NCI-H2227 (cell line): ENCODE results near the gene RUBCN.

Source experiments
- DNase-seq: peaks from one replicate; lab custom pipeline; 2025; ENCODE audit not compliant: unreplicated experiment; lab: John Stamatoyannopoulos, UW

RUBCN gene

GRCh38 chr3:197736491-197737318 lies at the start of gene RUBCN:
Gene RUBCN, minus strand, starts transcription at chr3:197736904. Its CDS starts 185 bp downstream, at chr3:197736719.
- DNase-seq, result peak; percentile 98

- DNase-seq, result no peak
Measured at GRCh38 chr3:197784019-197784585, 47.4 kb upstream of the RUBCN start.

GRCh38 chr3:197782230-197782629 lies 45.5 kb upstream of the RUBCN start:
- DNase-seq, result no peak

GRCh38 chr3:197775317-197775716 lies 38.6 kb upstream of the RUBCN start:
- DNase-seq, result no peak

- no peak for DNase-seq
Measured at GRCh38 chr3:197761784-197762183, 25.1 kb upstream of the RUBCN start.

- no peak for DNase-seq
Measured at GRCh38 chr3:197758512-197758911, 21.8 kb upstream of the RUBCN start.

GRCh38 chr3:197756704-197757103 lies 20.0 kb upstream of the RUBCN start:
- DNase-seq, result no peak

- no peak for DNase-seq
Measured at GRCh38 chr3:197753263-197753662, 16.6 kb upstream of the RUBCN start.

- no peak for DNase-seq
Measured at GRCh38 chr3:197752107-197752506, 15.4 kb upstream of the RUBCN start.

- peak; percentile 22 for DNase-seq
Measured at GRCh38 chr3:197750858-197751737, 14.4 kb upstream of the RUBCN start.

GRCh38 chr3:197750396-197750831 lies 13.7 kb upstream of the RUBCN start:
- peak; percentile 69 for DNase-seq

- peak; percentile 96 for DNase-seq
Measured at GRCh38 chr3:197749601-197750395, 13.1 kb upstream of the RUBCN start, which contains the start of gene FYTTD1. Gene FYTTD1, plus strand, starts transcription at chr3:197749883. Its CDS starts 89 bp downstream, at chr3:197749972.

GRCh38 chr3:197749315-197749600 lies 12.6 kb upstream of the RUBCN start:
- peak; percentile 91 for DNase-seq

GRCh38 chr3:197748597-197749314 lies 12.1 kb upstream of the RUBCN start:
- no peak for DNase-seq

GRCh38 chr3:197746801-197747237 lies 10.1 kb upstream of the RUBCN start:
- DNase-seq, result no peak

GRCh38 chr3:197746209-197746608 lies 9.5 kb upstream of the RUBCN start:
- DNase-seq, result no peak

GRCh38 chr3:197742787-197743186 lies 6.1 kb upstream of the RUBCN start:
- no peak for DNase-seq

GRCh38 chr3:197737749-197738462 lies 1.2 kb upstream of the RUBCN start:
- DNase-seq, result no peak

- DNase-seq, result no peak
Measured at GRCh38 chr3:197737319-197737649, 580 bp upstream of the RUBCN start.
